ENCODE measurements around the gene RAMP3.

Gene RAMP3

DNA sequence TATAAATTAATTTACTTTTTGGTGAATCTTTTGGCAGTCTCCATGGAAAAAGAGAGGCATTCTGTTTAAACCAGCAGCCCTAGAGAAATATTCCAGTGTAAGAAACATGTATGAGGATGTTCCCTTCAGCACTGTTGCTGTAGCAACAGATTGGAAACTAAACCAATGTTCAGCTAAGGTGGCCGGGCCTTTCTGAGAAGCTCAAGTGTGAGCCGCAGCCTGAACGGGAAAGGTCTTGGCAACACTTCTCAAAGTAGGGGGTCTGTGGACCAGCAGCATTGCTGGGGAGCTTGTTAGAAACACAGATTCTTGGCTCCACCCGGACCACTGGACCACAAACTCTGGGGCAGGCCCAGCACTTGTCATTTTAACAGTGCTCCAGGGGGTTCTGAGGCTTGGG, 36.2 kb downstream of the RAMP3 start:
- no peaks in the 10 kb centered on the region for H3K4me1 ChIP-seq (ENCODE audit: insufficient read depth, poor library complexity, severe bottlenecking)
- DNase-seq (ENCODE audit: low spot score) = no peak
- H3K27ac ChIP-seq (ENCODE audit: poor library complexity, severe bottlenecking) = no peak overlapping the region
- H3K9me3 ChIP-seq (ENCODE audit: severe bottlenecking) = no peaks in the 10 kb centered on the region
- TF ChIP-seq, protein P1, sequence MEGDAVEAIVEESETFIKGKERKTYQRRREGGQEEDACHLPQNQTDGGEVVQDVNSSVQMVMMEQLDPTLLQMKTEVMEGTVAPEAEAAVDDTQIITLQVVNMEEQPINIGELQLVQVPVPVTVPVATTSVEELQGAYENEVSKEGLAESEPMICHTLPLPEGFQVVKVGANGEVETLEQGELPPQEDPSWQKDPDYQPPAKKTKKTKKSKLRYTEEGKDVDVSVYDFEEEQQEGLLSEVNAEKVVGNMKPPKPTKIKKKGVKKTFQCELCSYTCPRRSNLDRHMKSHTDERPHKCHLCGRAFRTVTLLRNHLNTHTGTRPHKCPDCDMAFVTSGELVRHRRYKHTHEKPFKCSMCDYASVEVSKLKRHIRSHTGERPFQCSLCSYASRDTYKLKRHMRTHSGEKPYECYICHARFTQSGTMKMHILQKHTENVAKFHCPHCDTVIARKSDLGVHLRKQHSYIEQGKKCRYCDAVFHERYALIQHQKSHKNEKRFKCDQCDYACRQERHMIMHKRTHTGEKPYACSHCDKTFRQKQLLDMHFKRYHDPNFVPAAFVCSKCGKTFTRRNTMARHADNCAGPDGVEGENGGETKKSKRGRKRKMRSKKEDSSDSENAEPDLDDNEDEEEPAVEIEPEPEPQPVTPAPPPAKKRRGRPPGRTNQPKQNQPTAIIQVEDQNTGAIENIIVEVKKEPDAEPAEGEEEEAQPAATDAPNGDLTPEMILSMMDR (IDR thresholded peaks at IDR 0.05; ENCODE audit: poor library complexity, severe bottlenecking) = no peak
- no peak for ATAC-seq (ENCODE audit: low read depth)
- H3K36me3 ChIP-seq (ENCODE audit: low read depth) = no peaks in the 10 kb centered on the region
- H3K4me3 ChIP-seq (ENCODE audit: severe bottlenecking) = no peak overlapping the region
- H3K27me3 ChIP-seq (ENCODE audit: insufficient read depth, poor library complexity, severe bottlenecking) = no peaks in the 10 kb centered on the region

DNA sequence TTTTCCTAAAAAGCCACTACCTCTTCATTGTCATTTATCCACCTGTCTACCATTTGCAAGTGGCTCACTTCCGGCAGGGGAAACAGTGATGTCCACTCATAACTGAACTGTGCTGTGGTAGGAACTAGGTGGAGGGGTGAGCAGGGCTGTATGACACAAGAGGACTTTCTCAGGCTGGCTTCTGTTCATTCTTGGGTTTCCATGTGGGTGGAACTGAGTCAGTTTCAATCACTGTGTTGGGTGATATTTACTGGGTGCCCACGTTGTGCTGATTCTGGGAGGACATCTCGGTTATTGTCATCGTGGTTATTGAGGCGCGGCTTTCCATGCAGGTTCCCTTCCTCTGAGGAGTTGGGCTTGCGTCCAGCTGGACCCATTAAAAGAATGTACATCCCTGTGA, 38.8 kb downstream of the RAMP3 start:
- Histone ChIP-seq H3K9me3 (ENCODE audit: severe bottlenecking) (no peaks in the 10 kb centered on the region), H3K27ac (ENCODE audit: poor library complexity, severe bottlenecking) (no peak overlapping the region), H3K27me3 (ENCODE audit: insufficient read depth, poor library complexity, severe bottlenecking) (no peaks in the 10 kb centered on the region), H3K4me1 (ENCODE audit: insufficient read depth, poor library complexity, severe bottlenecking) (no peaks in the 10 kb centered on the region), H3K4me3 (ENCODE audit: severe bottlenecking) (no peak overlapping the region), H3K36me3 (ENCODE audit: low read depth) (no peaks in the 10 kb centered on the region)
- ATAC-seq (ENCODE audit: low read depth) (no peak), DNase-seq (ENCODE audit: low spot score) (no peak)
- TF ChIP-seq, protein P1 (IDR thresholded peaks at IDR 0.05; ENCODE audit: poor library complexity, severe bottlenecking) = no peak

DNA sequence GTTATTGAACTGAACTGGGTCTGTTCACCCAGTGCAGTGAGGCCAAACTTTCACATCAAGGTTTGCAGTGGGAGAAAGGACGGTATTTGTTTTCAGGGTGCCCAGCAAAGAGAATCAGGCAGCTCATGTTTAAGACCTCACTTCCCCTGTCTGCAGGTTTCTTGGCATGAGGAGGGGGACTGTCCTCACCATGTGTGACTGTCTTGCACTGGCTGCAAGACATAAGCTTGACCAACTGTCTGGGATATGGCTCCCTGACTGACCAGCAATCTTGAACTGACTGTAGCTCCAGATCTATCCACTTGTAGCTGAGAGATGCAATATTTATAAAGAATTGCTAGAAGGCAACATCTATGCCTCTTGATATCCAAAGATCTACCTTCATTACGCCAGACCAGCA, 39.9 kb downstream of the RAMP3 start:
- Histone ChIP-seq H3K36me3 (ENCODE audit: low read depth) (no peaks in the 10 kb centered on the region), H3K9me3 (ENCODE audit: severe bottlenecking) (no peaks in the 10 kb centered on the region), H3K4me3 (ENCODE audit: severe bottlenecking) (no peak overlapping the region), H3K27ac (ENCODE audit: poor library complexity, severe bottlenecking) (no peak overlapping the region), H3K27me3 (ENCODE audit: insufficient read depth, poor library complexity, severe bottlenecking) (no peaks in the 10 kb centered on the region), H3K4me1 (ENCODE audit: insufficient read depth, poor library complexity, severe bottlenecking) (no peaks in the 10 kb centered on the region)
- TF ChIP-seq, protein P1 (IDR thresholded peaks at IDR 0.05; ENCODE audit: poor library complexity, severe bottlenecking) = no peak
- no peak for ATAC-seq (ENCODE audit: low read depth)
- DNase-seq (ENCODE audit: low spot score) = no peak

DNA sequence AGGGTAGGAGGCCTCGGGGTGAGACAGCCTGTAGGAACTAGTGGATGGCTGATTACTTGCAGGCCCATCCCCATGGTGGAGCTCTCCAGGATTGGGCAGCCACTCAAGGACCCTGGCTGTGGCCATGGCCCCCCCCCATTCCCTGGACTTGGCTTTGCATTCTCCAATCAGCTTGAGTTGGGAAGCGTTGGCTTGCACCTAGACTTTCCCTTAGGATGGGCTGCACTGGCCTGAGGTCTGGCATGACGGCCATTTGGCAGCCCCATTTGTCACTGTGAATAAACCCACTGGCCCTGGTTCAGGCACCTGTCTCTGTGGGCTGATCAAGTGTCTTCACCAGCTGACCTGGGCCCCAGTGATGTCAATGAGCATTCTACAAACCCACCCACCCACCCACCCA, 41.4 kb downstream of the RAMP3 start:
- TF ChIP-seq, protein P1 (IDR thresholded peaks at IDR 0.05; ENCODE audit: poor library complexity, severe bottlenecking) = no peak
- Histone ChIP-seq H3K27me3 (ENCODE audit: insufficient read depth, poor library complexity, severe bottlenecking) (no peaks in the 10 kb centered on the region), H3K9me3 (ENCODE audit: severe bottlenecking) (no peaks in the 10 kb centered on the region), H3K27ac (ENCODE audit: poor library complexity, severe bottlenecking) (no peak overlapping the region), H3K36me3 (ENCODE audit: low read depth) (no peaks in the 10 kb centered on the region), H3K4me3 (ENCODE audit: severe bottlenecking) (no peak overlapping the region), H3K4me1 (ENCODE audit: insufficient read depth, poor library complexity, severe bottlenecking) (no peaks in the 10 kb centered on the region)
- ATAC-seq (ENCODE audit: low read depth) (no peak), DNase-seq (ENCODE audit: low spot score) (no peak)

DNA sequence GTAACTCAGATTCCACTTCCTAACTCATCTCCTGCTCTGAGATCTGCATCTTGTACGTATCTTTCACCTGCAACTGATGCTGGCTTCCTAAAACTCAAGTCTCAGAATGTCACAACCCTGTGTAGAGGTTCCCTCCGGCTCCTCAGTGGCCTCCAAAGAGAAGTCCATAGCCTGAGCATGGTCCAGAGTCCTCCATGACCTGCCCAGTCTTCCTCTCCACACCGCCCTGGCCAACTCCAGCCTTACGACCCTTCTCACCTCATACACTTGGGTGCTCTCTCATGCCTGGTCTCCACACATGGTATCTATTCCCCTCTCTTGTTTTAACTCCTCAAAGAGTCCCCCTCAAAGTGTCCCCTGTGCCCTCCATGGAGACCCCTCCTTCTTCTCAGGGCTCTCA, 41.9 kb downstream of the RAMP3 start:
- H3K27me3 ChIP-seq (ENCODE audit: insufficient read depth, poor library complexity, severe bottlenecking) = no peaks in the 10 kb centered on the region
- DNase-seq (ENCODE audit: low spot score) (no peak), ATAC-seq (ENCODE audit: low read depth) (no peak)
- H3K4me1 ChIP-seq (ENCODE audit: insufficient read depth, poor library complexity, severe bottlenecking) = no peaks in the 10 kb centered on the region
- H3K4me3 ChIP-seq (ENCODE audit: severe bottlenecking) = no peak overlapping the region
- no peak overlapping the region for H3K27ac ChIP-seq (ENCODE audit: poor library complexity, severe bottlenecking)
- TF ChIP-seq, protein P1 (IDR thresholded peaks at IDR 0.05; ENCODE audit: poor library complexity, severe bottlenecking) = no peak
- H3K36me3 ChIP-seq (ENCODE audit: low read depth) = no peaks in the 10 kb centered on the region
- H3K9me3 ChIP-seq (ENCODE audit: severe bottlenecking) = no peaks in the 10 kb centered on the region

Measured in RWPE2 (cell line).